ENCODE data around the gene RNU6-7.

Gene RNU6-7

GRCh38 chr14:32209471-32209870, 7.6 kb downstream of the RNU6-7 start:
- Histone ChIP-seq H3K9me3 (ENCODE audit: insufficient read depth, low read length) (no peaks in the 10 kb centered on the region), H3K4me2 (ENCODE audit: low read length) (no peak overlapping the region), H4K20me1 (ENCODE audit: insufficient read depth, low read length) (peaks cover 8% of the 10 kb centered on the region; the same call in 1 of the 2 replicates), H3K36me3 (replicated peaks; ENCODE audit: low read depth, low read length) (no peaks in the 10 kb centered on the region), H3K4me1 (ENCODE audit: low read length) (peaks cover 28% of the 10 kb centered on the region), H3K4me3 (ENCODE audit: low read length) (no peak overlapping the region), H2AFZ (ENCODE audit: low read depth, low read length) (no peak overlapping the region), H3K9ac (ENCODE audit: low read length) (no peak overlapping the region), H3K79me2 (ENCODE audit: low read length) (no peaks in the 10 kb centered on the region), H3K27me3 (ENCODE audit: low read depth, low read length) (peaks cover 46% of the 10 kb centered on the region), H3K27ac (ENCODE audit: low read length) (no peak overlapping the region)
- TF ChIP-seq, protein P1, sequence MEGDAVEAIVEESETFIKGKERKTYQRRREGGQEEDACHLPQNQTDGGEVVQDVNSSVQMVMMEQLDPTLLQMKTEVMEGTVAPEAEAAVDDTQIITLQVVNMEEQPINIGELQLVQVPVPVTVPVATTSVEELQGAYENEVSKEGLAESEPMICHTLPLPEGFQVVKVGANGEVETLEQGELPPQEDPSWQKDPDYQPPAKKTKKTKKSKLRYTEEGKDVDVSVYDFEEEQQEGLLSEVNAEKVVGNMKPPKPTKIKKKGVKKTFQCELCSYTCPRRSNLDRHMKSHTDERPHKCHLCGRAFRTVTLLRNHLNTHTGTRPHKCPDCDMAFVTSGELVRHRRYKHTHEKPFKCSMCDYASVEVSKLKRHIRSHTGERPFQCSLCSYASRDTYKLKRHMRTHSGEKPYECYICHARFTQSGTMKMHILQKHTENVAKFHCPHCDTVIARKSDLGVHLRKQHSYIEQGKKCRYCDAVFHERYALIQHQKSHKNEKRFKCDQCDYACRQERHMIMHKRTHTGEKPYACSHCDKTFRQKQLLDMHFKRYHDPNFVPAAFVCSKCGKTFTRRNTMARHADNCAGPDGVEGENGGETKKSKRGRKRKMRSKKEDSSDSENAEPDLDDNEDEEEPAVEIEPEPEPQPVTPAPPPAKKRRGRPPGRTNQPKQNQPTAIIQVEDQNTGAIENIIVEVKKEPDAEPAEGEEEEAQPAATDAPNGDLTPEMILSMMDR (IDR thresholded peaks at IDR 0.05; ENCODE audit: low read depth, low read length) = no peak
- no peak for TF ChIP-seq EZH2phosphoT487 (IDR thresholded peaks at IDR 0.05; ENCODE audit: low read depth)

DNA sequence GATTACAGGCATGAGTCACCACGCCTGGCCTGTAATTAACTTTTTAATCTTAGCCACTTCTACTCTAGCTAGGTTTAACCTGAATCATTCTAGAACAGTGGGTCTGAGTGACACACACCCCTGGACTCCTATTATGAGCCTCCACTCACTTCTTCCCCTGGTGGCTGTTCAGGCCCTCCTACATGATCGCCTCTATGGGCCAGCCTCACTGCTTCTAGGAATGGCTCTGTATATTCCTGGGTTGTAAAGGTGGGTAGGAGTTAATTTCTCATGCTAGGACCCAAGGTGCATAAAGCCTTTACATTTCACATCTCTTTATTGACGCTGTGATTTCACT, 9.2 kb downstream of the RNU6-7 start:
- Histone ChIP-seq H3K9me3 (ENCODE audit: insufficient read depth, low read length) (no peaks in the 10 kb centered on the region), H3K4me2 (ENCODE audit: low read length) (no peak overlapping the region)

DNA sequence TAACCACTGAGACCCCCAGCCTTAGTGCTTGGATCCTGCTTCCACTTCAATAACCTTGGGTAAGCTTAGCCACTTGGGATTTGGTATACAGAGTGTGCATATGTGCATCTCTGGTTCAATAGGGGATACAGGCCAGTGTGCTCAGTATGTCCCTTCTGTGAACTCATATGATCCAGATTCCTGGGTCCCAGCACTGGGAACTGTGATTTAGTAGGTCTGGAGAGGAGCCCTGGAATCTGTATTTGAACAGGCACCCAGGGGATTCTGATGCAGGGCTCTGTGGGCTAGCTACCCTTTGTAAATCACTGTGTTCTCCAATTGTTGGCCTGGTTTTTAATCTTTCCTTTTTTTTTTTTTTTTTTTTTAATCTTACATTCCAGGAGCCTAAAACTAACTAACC, 11.0 kb downstream of the RNU6-7 start:
- no peaks in the 10 kb centered on the region for H3K79me2 ChIP-seq (ENCODE audit: low read length)
- no peak for TF ChIP-seq EZH2phosphoT487 (IDR thresholded peaks at IDR 0.05; ENCODE audit: low read depth)
- TF ChIP-seq, protein P1 (IDR thresholded peaks at IDR 0.05; ENCODE audit: low read depth, low read length) = no peak
- no peaks in the 10 kb centered on the region for H4K20me1 ChIP-seq (ENCODE audit: insufficient read depth, low read length)
- H3K4me1 ChIP-seq (ENCODE audit: low read length) = no peaks in the 10 kb centered on the region
- H2AFZ ChIP-seq (ENCODE audit: low read depth, low read length) = no peak overlapping the region
- no peaks in the 10 kb centered on the region for H3K9me3 ChIP-seq (ENCODE audit: insufficient read depth, low read length)
- H3K9ac ChIP-seq (ENCODE audit: low read length) = no peak overlapping the region
- no peak overlapping the region for H3K27ac ChIP-seq (ENCODE audit: low read length)
- no peak overlapping the region for H3K4me3 ChIP-seq (ENCODE audit: low read length)
- peaks cover 27% of the 10 kb centered on the region for H3K27me3 ChIP-seq (ENCODE audit: low read depth, low read length)
- no peaks in the 10 kb centered on the region for H3K36me3 ChIP-seq (replicated peaks; ENCODE audit: low read depth, low read length)
- no peak overlapping the region for H3K4me2 ChIP-seq (ENCODE audit: low read length)

More for the DNA sequence above, 9.2 kb downstream of the RNU6-7 start:
- Histone ChIP-seq H2AFZ (ENCODE audit: low read depth, low read length) (no peak overlapping the region), H4K20me1 (ENCODE audit: insufficient read depth, low read length) (peaks cover 8% of the 10 kb centered on the region; the same call in 1 of the 2 replicates), H3K9ac (ENCODE audit: low read length) (no peak overlapping the region), H3K36me3 (replicated peaks; ENCODE audit: low read depth, low read length) (no peaks in the 10 kb centered on the region), H3K4me1 (ENCODE audit: low read length) (peaks cover 13% of the 10 kb centered on the region), H3K27me3 (ENCODE audit: low read depth, low read length) (peaks cover 40% of the 10 kb centered on the region), H3K79me2 (ENCODE audit: low read length) (no peaks in the 10 kb centered on the region), H3K27ac (ENCODE audit: low read length) (no peak overlapping the region), H3K4me3 (ENCODE audit: low read length) (no peak overlapping the region)
- TF ChIP-seq EZH2phosphoT487 (IDR thresholded peaks at IDR 0.05; ENCODE audit: low read depth) = no peak
- TF ChIP-seq, protein P1 (IDR thresholded peaks at IDR 0.05; ENCODE audit: low read depth, low read length) = no peak

DNA sequence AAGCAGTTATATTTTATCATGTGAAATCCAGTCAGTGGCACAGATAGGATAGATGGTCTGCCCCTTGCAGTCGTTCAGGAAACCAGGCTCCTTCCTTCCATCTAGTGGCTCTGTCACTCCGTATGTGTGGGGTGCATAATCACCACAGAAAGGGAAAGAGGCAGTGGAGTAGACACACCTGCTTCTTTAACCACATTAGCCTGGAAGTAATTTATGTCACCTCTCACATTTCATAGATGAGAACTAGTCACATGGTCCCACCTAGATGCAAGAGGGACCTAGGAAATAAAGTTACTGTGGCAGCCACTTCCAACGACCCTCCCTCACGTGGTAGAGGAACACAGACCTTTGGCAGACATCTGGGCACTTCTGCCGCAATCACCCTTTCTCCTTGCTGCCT, 15.5 kb downstream of the RNU6-7 start:
- H3K4me2 ChIP-seq (ENCODE audit: low read length) = no peak overlapping the region
- no peak for TF ChIP-seq EZH2phosphoT487 (IDR thresholded peaks at IDR 0.05; ENCODE audit: low read depth)
- TF ChIP-seq, protein P1 (IDR thresholded peaks at IDR 0.05; ENCODE audit: low read depth, low read length) = no peak

More for the DNA sequence above, 15.5 kb downstream of the RNU6-7 start:
- H3K4me1 ChIP-seq (ENCODE audit: low read length) = no peaks in the 10 kb centered on the region
- no peak overlapping the region for H2AFZ ChIP-seq (ENCODE audit: low read depth, low read length)
- no peak overlapping the region for H3K4me3 ChIP-seq (ENCODE audit: low read length)
- H3K9me3 ChIP-seq (ENCODE audit: insufficient read depth, low read length) = no peaks in the 10 kb centered on the region
- H3K27ac ChIP-seq (ENCODE audit: low read length) = no peak overlapping the region
- H3K36me3 ChIP-seq (replicated peaks; ENCODE audit: low read depth, low read length) = no peaks in the 10 kb centered on the region
- no peak overlapping the region for H3K9ac ChIP-seq (ENCODE audit: low read length)
- H3K79me2 ChIP-seq (ENCODE audit: low read length) = no peaks in the 10 kb centered on the region
- H3K27me3 ChIP-seq (ENCODE audit: low read depth, low read length) = 0 out of 2 replicates have a peak, but pooled peaks cover 7% of the 10 kb centered on the region
- no peaks in the 10 kb centered on the region for H4K20me1 ChIP-seq (ENCODE audit: insufficient read depth, low read length)
